Mucosa of descending colon (tissue), 3 donors: ENCODE measurements around the gene PHTF2. TPM values are rescaled to one million over a fixed set of nuclear protein-coding genes. Genes with fewer than 3 reads are reported as not detected.
"Not testable (repeated sequence)": the region's sequence is repeated elsewhere in the genome, so short reads cannot be mapped to it uniquely, and the experiment has no call there.

ENCODE experiments used
- ATAC-seq: fragments of 200-7000 bp; cut with Tn5 transposase; one replicate; pipeline ENCODE4 v1.9.1; 2020; ENCODE audit warnings: mild to moderate bottlenecking, moderate library complexity
- DNase-seq, 3 donors: peaks; one replicate each; pipeline ENCODE4 v3.0.0-alpha.2; 2020
- H3K36me3 ChIP-seq: fragments of 200-600 bp; one replicate; pipeline ENCODE4 v1.8.0; 2021; ENCODE audit warnings: low read depth, mild to moderate bottlenecking
- H3K4me1 ChIP-seq: fragments of 200-600 bp; one replicate; pipeline ENCODE4 v1.8.0; 2021; ENCODE audit warnings: low read depth, mild to moderate bottlenecking
- H3K4me3 ChIP-seq: fragments of 200-600 bp; one replicate; pipeline ENCODE4 v1.8.0; 2021; ENCODE audit warnings: mild to moderate bottlenecking
- H3K9me3 ChIP-seq: fragments of 200-600 bp; one replicate; pipeline ENCODE4 v1.8.0; 2021; ENCODE audit warnings: mild to moderate bottlenecking
- intact Hi-C, 2 donors: fragments of 100-400 bp; cut with DNase I in 1 of 2; cut with micrococcal nuclease in 1 of 2; formaldehyde crosslinking; loops; one replicate each; pipeline versions ENCODE4 v1.11.0 to v1.11.1; 2022; cut with DNase I, micrococcal nuclease
- total RNA-seq, 3 donors: library from RNA; stranded (reverse); fragmentation: NEBNext Ultra II Directional in 2 of 3; extraction: Animal tissue kit (Norgen Biotek cat#: 25700) in 2 of 3; gene quantifications; one replicate each; pipeline versions ENCODE4 v1.2.1 to v1.2.4, GENCODE V29; 2021 to 2023
- TF ChIP-seq, protein P1 (sequence below): fragments of 200-600 bp; IDR thresholded peaks from one replicate; pipeline ENCODE4 v1.8.0; 2022; ENCODE audit warnings: antibody characterized with exemption, mild to moderate bottlenecking
- donor health status: DM: no; HTN: no; CAD: no; lungs with moderate emphysema.
- donor health status: DM: no; HTN: no; CAD: no.
- donor health status: DM: no; HTN: yes; CAD: no.

PHTF2 gene
- total RNA-seq, 3 donors from 2014 or later = 13.1 to 15.2 (median 13.7) TPM

DNA sequence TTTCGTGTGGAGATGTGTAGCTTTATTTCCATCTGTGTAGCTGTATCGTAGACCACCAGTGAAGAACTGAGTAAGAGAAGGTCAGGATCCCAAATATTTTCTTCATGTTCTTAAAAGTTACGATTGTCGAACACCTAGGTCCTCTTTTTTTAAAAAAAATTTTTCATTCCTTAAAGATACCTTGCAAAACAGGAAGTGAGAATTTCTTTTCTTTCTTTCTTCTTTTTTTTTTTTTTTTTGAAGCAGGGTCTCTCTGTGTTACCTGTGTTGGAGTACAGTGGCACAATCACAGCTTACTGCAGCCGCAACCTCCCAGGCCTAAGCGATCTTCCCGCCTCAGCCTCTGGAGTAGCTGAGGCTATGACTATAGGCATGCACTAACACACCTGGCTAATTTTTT, 60.8 kb downstream of the PHTF2 start:
- H3K4me1 ChIP-seq = peaks cover 2% of the 10 kb centered on the region
- intact Hi-C loops = no loop called here
- no peaks in the 10 kb centered on the region for H3K36me3 ChIP-seq
- TF ChIP-seq, protein P1, sequence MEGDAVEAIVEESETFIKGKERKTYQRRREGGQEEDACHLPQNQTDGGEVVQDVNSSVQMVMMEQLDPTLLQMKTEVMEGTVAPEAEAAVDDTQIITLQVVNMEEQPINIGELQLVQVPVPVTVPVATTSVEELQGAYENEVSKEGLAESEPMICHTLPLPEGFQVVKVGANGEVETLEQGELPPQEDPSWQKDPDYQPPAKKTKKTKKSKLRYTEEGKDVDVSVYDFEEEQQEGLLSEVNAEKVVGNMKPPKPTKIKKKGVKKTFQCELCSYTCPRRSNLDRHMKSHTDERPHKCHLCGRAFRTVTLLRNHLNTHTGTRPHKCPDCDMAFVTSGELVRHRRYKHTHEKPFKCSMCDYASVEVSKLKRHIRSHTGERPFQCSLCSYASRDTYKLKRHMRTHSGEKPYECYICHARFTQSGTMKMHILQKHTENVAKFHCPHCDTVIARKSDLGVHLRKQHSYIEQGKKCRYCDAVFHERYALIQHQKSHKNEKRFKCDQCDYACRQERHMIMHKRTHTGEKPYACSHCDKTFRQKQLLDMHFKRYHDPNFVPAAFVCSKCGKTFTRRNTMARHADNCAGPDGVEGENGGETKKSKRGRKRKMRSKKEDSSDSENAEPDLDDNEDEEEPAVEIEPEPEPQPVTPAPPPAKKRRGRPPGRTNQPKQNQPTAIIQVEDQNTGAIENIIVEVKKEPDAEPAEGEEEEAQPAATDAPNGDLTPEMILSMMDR = no peak
- H3K4me3 ChIP-seq = no peak overlapping the region
- H3K9me3 ChIP-seq = no peaks in the 10 kb centered on the region
- DNase-seq (no peak), ATAC-seq (no peak)

DNA sequence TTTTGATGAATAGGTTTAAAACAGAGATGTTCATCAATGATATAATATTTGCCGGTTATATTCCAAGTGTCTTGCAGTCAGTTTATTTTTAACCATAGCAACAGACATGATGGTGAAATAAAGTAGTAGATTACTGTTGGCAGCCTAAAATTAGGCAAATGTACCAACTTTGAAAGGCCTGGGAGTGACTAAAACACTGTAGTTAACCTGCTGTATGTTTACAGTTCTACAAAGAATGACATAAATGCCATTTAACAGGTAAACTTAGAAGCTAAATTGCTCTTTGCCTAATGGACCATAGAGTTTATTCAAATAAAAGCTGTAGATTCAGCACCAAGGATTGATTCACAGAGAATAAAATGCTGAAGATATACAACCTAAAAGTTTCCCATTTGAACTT, 64.1 kb downstream of the PHTF2 start:
- no peaks in the 10 kb centered on the region for H3K9me3 ChIP-seq
- H3K36me3 ChIP-seq = no peaks in the 10 kb centered on the region
- TF ChIP-seq, protein P1 = no peak
- no peaks in the 10 kb centered on the region for H3K4me1 ChIP-seq
- H3K4me3 ChIP-seq = no peak overlapping the region
- ATAC-seq (peak; percentile 25), DNase-seq (no peak)
- intact Hi-C loops = no loop called here

DNA sequence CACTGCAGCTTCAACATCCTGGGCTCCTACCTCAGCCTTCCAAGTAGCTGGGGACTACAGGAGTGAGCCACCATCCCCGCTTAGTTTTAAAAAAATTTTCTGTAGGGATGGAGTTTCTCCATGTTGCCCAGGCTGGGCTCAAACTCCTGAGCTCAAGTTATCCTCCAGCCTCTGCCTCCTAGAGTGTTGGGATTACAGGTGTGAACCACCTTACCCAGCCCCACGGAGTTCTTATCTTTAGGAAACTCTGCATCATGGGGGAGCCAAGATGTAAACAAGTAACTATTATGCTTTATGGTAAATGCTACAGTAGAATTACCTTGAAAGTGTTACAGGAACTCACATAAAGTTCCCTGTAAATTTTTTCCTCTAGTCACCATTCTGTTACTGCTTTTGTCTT, 65.3 kb downstream of the PHTF2 start:
- ATAC-seq = no peak
- no peak for DNase-seq
- intact Hi-C loops = no loop called here
- Histone ChIP-seq H3K36me3 (no peaks in the 10 kb centered on the region), H3K9me3 (no peaks in the 10 kb centered on the region), H3K4me1 (no peaks in the 10 kb centered on the region), H3K4me3 (no peak overlapping the region)
- TF ChIP-seq, protein P1 = no peak

DNA sequence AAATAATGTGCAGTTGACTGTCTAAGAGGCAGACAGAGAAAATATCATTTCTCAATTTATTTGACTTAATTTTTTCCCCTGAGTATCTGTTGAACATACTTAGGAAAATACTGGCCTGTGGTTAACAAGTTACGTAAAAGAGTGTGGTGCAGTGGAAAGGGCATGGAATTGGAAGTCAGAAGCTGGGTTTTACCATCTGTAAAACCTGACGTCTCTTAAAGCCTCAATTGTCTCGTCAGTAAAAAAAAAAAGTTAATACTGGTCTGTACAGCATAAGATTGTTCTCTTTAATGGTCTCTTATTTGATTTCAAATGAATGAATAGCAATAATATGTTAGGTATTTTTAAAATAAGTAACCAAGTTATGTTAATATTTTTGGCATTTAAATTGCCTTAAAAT, 67.8 kb downstream of the PHTF2 start:
- no peaks in the 10 kb centered on the region for H3K9me3 ChIP-seq
- ATAC-seq (no peak), DNase-seq (no peak)
- TF ChIP-seq, protein P1 = no peak
- H3K4me1 ChIP-seq = no peaks in the 10 kb centered on the region
- intact Hi-C loops = no loop called here
- no peak overlapping the region for H3K4me3 ChIP-seq
- H3K36me3 ChIP-seq = no peaks in the 10 kb centered on the region

DNA sequence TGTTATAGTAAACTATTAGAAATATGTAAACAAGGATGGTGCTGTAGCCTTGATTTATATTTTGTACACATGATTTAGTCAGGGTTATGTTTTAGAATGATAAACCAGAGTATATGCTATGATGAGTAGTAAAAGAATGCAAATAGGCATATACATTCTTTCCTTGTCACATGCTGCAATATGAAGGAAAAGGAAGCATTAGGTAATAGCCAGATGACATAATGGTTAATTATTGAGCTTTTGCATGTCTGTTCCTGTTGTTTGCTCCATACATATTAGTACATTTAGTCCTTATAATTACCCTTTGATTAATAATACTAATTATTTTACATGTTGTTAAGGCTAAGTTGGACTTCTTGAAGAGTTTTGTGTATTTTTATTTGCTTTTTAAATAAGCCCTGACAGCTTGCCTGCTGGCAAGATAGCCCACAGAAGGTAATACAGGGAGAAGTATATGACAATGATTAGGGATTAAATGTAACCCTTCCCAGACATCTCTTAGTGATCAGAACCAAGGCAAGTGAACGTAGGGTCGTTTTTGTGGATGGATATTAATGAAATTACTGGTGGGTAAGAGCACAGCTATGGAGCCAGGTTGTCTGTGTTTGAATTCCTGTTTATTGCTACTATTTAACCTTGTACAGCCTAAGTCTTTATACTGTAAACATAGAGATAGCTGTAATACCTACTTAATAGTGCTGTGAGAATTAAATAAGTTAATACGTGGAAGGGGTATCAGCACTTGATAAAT, 68.4 kb downstream of the PHTF2 start:
- no peaks in the 10 kb centered on the region for H3K4me1 ChIP-seq
- no peaks in the 10 kb centered on the region for H3K9me3 ChIP-seq
- no peak for DNase-seq
- no peak overlapping the region for H3K4me3 ChIP-seq
- TF ChIP-seq, protein P1 = no peak
- peak; percentile 42 for ATAC-seq
- H3K36me3 ChIP-seq = no peaks in the 10 kb centered on the region
- intact Hi-C loops = no loop called here

DNA sequence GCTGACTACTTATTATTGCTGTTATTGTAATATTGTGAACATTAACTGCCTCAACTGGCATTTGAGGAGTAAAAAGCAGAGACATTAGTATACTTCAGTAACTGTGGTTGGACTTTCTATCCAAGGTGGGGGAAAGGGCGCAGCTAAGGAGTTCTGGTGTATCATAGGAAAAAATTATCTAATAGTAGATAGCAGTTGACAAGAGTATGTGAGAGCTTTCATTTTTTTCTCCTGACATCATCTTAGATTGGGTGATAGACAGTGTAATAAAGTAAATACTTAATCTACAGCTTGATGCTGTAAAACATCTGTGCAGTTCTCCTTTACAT, 68.9 kb downstream of the PHTF2 start:
- no peak for ATAC-seq
- no peak for DNase-seq
- no peaks in the 10 kb centered on the region for H3K36me3 ChIP-seq
- TF ChIP-seq, protein P1 = no peak
- no peaks in the 10 kb centered on the region for H3K9me3 ChIP-seq
- H3K4me3 ChIP-seq = no peak overlapping the region
- no peaks in the 10 kb centered on the region for H3K4me1 ChIP-seq
- intact Hi-C loops = no loop called here

DNA sequence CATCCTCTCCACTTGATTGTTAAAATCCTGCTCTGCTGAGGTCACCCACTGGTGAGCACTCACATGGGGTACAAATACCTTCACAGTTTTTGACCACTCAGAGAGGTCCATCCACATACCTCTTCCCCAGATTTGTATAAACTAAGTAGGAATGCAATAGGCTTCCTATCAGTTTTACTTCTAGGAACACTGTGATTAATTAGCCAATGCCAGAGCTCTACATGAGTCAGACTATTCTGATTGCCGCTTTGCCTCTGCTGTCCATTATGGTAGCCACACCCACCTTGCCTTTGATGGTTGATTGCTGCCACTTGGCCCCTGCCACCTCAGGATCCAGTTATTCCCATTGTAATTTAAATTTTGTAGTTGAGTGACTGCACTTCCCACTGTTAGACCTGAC, 73.7 kb downstream of the PHTF2 start:
- ATAC-seq, H3K9me3 ChIP-seq, intact Hi-C loops, H3K36me3 ChIP-seq, H3K4me3 ChIP-seq, H3K4me1 ChIP-seq, DNase-seq: not testable (repeated sequence)

DNA sequence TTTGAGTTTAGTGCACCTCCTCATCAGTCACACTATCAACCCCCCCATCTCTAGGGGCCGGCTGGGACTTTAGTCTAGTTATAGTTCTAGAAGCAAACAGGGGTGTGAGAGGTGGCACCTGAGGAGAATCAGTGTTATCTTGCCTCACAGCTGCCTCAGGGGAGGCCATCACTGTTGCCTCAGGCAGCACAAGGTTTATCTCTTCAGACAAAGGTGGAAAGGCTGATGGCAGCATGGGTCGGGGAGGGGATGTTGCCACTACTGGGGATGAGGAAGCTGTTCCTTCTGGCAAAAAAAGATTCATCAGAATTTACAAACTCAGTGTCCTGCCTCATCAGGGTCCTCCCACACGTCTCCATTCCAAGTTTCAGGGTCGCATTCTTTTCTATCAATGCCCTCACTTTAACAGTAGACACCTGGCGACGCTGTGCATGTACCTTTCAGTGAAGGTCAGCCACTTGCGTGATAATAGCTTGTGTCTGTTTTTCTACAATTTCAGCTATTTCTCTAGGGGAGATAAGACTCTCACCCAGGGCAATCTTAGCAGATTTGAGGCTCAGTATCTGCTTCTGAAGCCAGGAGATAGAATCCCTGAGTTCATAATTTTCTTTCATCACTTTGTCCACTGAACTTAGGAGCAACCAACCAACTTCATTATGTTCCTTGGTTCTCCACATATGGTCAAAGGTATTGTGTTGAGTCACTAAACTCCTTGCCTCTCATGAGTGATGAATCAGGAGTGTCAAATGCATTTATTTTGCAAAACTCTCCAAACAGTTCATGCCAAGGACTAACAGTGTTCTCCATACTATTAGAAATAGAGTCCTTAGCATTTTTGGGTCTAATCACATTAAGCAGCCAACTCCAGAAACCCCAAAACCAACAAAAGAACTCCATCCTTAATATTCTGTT, 75.1 kb downstream of the PHTF2 start:
- DNase-seq = not testable (repeated sequence)

More for the DNA sequence above, 75.1 kb downstream of the PHTF2 start:
- H3K4me3 ChIP-seq, H3K9me3 ChIP-seq, H3K36me3 ChIP-seq, intact Hi-C loops, H3K4me1 ChIP-seq, ATAC-seq: not testable (repeated sequence)
